Head of caudate nucleus (tissue), 42 donors: Measurements from ENCODE around the gene CCDC122.

Experiments used
- DNase-seq, 42 donors: peaks; one replicate each; pipeline versions ENCODE4 v3.0.0 to v3.0.0-alpha.2; 2020 to 2021; ENCODE audit warnings: mixed read lengths in 7 of 42
- intact Hi-C: fragments of 100-400 bp; cut with DNase I; formaldehyde crosslinking; loops from one replicate; pipeline ENCODE4 v1.15.0; 2022

CCDC122 gene

DNA sequence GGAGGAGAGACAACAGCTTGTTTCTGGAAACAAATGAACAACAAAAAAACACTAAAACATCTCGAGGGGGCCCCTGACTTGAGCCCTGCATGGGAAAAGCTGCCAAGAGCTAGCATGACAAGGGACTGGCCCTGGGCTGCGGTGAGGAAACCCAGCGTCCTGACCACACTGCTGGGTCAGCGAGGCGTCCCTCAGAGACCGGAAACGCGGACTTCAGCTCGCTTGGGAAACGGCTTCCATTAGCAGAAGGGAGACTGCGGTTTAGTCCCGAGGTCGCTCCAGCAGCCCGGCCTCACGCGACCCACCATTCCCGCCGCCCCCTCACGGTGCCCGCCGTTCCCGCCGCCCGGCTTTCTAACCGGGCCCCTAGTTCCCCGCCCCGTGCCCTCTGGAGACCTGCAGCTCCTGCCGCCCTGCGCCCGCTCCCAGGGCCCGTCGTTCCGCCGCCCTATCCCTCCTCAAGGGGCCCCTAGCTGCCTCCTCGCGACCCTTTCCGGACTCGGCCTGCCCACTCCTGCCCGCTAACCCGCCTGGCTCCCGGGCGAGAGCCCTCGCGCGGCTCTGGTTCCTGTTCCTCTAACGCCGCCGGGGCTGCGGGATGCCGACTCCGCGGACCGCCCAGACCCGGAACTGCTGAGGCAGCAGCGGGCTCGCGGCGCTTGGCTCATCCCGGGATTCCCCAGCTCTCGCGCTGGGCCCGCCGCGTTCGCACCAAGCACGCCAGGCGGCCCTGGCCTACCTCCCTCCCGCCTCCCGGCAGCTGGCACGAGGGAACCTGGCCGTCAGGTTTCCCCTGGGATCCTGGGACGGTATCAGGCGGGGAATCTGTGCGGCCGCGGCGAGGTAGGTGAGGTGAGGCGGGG lies at the start of gene CCDC122:
TSS of gene CCDC122 (minus strand) at position 849 of the 863 bp plus-strand sequence. CDS start 10,364 bp downstream, outside the sequence.
- intact Hi-C loops, result loop anchor here (5.0 kb wide), 1 partner anchor 92 kb away; the partner anchor contains the start of gene ENOX1
- DNase-seq, result peak; percentile 52 to 89 (median 76)

DNA sequence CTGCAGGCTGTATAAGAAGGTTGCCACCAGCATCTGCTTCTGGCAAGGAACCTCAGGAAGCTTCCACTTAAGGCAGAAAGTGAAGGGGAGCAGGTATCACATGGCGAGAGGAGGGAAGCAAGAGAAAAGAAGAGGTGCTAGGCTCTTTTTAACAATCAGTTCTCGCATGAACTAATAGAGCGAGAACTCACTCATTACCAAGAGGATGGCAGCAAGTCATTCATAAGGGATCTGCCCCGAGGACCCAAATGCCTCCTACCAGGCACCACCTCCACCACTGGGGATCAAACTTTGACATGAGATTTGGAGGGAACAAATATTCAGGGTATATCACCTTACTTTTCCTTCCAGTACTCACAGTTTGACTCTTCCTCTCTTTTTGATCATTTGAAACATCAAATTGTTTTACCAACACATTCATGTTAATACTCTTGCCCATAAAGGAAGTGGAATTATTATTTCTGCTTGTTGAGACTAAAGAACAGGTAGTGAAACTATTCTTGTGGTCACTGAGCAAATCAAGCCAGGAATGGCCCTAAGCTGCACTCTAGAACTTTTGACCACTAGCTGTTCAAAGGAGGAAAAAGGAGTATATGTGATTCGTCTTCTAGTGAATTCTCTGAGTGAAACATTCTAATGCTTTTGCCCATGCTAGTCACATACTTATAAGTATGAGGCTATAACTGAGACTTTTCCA lies 45.2 kb upstream of the CCDC122 start:
- DNase-seq, result no peak
- intact Hi-C loops, result no loop called here

DNA sequence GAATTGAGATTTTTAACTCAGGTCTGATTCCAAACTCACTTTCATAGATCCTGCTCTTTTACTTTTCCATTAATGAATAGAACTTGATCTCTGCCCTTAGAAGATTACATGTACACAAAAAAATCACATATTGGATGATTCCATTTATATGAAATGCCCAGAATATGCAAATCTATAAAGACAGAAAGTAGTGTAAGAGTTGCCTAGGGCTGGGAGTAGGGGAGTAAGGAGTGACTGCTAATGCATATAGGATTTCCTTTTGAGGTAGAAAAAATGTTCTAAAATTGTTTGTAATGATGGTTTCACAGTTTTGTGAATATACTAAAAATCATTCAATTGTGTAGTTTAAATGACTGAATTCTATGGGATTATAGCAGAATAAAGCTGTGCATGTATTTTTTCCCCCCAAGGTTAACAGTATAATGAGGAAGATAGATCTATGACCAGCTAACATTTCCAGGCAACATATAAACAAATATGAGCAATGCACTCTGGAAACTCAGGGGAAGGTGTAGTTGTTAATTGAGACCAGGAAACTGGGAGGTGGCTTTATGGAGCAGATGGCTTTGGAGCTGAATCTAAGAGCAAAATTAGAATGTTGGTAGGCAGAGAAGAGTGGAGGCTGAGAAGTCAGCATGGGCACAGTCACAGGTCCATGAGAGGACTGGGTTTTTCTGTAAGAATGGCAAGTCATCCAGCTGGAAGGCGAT lies 41.6 kb upstream of the CCDC122 start:
- intact Hi-C loops, result no loop called here
- no peak for DNase-seq

DNA sequence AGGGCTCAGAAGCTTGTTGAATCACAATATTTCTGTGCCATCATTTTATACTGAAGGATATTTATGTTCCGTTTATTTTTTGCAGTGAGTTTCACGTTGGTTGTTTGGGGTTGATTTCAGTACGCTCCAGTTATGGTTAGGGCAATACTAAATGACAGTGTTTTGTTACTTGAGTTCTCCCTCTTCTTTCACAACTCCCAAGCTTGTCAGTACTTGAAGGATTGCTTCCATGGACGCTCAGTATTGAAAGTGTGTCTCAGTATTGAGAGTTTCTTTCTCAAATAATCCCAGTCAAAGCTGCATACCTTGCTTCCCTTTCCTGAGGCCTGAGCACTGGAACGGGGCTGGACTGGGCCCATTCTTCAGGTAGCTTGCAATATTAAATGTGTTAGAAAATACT lies 39.1 kb upstream of the CCDC122 start:
- intact Hi-C loops, result no loop called here
- DNase-seq, result no peak

DNA sequence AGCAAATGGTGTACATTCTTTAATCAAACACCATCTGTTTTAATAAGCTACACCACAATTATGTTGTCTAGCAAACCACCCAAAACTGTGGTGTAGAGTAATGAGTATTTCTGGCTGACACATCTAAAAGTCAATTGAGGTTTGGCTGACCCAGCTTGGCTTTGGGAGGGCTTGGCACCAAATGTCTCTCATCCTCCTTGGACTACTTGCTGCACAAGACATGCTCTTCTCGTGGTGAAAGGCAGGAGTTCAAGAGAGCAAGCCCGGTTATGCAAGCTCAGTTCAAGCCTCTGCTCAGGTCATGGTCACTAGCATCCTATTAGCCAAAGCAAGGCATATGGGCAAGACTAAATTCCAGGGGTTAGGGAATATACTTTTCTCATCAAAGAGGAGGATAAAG lies 37.3 kb upstream of the CCDC122 start:
- DNase-seq, result no peak
- intact Hi-C loops, result no loop called here

DNA sequence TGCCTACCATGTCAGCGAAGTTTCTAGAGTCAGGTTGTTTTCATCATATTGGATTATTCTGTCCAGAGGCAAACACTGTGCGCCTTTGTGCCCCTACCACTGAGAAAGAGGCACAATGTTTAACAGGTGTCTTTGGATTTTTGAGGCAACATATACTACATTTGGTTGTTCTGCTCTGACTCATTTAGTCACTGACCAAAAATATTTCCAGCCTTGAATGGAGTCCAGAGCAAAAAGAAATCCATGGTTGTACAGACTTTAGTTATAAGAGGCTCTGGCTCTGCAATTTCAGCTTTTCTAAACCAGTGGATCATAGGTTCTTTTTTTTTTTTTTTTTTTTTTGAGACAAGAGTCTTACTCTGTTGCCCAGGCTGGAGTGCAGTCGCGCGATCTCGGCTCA lies 35.9 kb upstream of the CCDC122 start:
- intact Hi-C loops, result no loop called here
- DNase-seq, result no peak

DNA sequence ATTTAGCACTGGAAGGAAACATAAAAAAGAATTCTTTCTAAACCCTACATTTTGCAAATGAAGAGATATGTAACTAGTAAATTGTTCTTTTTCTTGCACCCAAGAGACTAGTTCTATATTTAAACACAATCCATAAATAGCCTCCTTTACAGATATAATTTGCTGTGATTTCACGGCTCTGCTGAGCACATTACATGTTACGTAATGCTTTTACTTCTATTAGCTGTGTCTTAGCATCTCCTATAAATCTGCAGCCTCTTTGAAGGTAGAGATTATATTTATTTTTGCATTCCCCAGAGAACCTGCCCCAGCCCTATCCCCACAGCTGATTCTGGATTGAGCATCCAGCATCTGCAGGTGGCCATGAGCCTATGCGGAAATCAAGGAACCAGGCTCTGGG lies 32.3 kb upstream of the CCDC122 start:
- peak in 10 of 42 donors; percentile 8 to 52 (median 17) for DNase-seq
- intact Hi-C loops, result no loop called here

DNA sequence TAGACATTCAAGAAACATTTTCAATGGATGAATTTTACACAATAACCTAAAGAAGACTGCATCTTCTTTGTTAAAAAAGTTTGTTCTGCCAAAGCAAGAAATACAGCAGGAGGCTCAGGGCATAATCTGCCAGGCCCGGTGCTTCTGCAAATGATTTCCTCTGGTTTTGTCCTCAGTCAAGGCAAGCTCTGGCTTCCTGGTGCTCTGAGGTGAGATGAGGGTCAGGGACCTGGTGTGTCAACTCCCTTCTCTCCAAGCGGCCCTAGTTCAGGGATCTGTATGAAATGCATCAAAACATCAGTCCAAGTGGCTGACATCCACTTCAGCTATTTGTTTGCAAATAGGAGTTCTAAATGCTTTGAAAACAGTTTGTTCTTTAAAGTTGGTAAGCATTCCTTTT lies 31.7 kb upstream of the CCDC122 start:
- peak in 2 of 42 donors; percentile 25 to 39 for DNase-seq
- intact Hi-C loops, result no loop called here

DNA sequence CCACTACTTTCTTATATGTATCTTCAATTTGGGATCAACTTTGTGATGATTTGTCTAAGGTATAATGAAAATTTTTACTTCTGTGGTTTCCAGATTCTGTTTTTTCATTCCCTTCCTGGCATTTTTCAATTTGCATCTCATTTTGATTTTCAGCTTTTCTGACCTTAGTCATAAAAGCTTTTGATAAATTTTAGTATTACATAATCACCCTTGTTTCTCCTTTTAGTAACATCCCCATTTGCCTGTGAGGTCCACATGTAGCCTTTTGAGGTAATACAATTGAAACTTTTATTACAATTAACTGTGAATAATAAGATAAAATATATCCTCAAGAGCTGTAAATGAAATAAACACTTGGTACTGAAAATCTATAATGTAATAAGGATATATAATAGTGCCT lies 31.3 kb upstream of the CCDC122 start:
- DNase-seq, result no peak
- intact Hi-C loops, result no loop called here

DNA sequence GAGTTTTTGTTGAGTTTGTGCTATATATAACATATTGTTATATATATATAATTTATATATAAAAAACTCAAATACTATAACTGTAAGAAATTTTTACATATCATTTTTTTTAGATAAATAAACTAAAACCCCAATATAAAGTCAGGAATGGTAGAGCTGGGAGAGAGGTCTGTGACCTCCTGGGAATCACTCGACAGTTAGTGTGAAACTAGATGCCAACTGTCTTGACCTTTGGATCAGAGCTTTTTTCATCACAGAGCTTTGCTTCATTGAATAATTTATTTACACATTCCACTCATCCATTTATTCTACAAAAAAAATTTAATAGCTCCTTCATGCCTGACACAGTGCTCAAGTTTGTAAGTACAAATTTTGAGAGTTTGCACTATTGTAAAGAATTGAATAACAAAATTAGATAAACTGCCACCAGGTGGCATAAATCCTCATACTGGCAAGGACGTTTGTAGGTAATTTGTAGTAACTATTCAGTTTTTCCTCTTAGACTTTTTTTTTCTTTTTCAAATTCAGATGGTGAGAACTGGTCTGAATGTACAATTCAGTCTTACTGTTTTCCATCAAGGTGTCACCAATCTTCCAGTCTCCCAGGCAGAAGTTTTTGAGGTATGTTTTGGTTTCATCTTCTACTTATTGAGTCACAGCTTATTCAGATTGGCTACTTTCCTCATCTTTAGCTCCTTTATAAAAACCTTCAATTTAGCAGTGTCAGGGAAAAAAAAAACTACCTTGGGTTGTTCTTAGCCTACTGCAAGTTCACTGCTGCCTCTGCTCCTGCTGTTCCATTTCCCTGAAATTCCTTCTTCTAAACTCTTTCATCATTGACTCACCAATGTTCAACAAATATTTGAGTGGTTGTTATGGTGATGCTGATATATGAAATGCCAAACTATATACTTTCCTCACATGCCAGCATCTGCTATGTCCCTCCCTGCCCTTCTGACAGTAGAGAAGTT lies 28.9 kb upstream of the CCDC122 start:
- intact Hi-C loops, result loop anchor here (5.0 to 10.0 kb wide), 2 partner anchors 136 to 529 kb away; no protein-coding TSS in a partner anchor

DNA sequence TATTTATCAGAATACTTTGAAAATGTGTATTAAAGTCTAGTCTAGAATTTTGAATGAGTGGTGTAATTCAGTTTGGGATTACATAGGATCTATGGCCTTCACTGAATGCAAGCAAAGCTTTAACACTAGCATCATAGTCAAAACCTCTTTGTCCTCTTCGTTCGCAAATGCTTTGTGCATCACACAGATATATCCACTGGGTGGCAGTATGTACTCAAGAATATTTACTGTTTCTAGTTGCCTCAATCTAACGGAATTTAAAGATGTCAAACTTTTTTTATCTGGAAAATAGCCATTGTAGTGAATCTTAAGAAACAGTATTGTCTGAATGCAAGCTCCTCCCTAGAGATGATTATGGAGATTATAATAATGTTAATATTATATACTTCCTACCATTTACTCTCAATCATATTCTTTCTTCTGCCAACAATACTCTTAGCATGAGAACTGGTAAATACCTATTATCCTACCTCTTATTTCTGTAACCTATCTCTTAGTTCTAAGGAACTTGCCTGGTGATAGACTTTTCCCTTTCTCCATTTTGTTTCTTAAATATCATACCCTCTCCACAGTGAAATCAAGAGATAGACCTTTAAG lies 26.0 kb upstream of the CCDC122 start:
- peak in 25 of 42 donors; percentile 11 to 82 (median 53) for DNase-seq
- intact Hi-C loops, result loop anchor here (5.0 to 10.0 kb wide), 2 partner anchors 139 to 532 kb away; no protein-coding TSS in a partner anchor

More for the DNA sequence above, 28.9 kb upstream of the CCDC122 start:
- DNase-seq, result peak in 13 of 42 donors; percentile 17 to 61 (median 28)

DNA sequence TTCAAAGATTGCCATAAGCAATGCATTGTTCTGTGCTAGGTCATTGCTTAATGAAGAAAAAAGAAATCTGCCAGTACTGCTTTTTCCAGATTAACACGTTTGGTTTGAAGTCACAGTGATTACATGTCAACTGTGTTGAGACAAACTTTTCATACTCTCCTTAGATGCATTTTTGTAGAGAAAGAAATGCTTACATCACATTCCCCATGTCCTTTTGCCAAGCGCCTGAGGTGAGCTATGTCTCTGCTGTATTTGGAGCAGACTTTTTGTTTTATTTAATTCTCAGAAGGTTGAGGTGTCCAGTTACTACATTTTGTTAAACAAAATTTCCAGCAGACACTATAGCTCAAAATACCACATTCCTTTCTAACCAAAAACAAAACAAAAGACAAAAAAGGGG lies 16.4 kb upstream of the CCDC122 start:
- DNase-seq, result no peak
- intact Hi-C loops, result no loop called here

DNA sequence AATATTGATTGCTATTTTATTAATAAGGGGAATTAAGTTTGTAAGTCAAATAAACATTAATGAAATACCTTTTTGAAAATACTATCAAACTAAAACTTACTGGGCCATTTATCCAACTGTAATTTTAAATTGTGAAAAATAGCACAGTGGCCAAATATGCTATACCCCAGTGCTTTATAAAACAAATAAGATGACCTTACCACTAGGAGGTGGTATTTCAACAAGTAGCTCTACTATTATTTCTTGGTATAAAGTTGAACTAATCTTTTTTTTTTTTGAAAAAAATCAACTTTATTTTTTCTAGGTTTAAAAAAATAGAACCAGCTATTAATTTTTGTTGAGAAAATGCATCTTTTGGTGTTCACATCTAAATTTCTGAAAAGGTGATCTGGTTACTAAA lies 14.9 kb upstream of the CCDC122 start:
- intact Hi-C loops, result no loop called here
- no peak for DNase-seq

DNA sequence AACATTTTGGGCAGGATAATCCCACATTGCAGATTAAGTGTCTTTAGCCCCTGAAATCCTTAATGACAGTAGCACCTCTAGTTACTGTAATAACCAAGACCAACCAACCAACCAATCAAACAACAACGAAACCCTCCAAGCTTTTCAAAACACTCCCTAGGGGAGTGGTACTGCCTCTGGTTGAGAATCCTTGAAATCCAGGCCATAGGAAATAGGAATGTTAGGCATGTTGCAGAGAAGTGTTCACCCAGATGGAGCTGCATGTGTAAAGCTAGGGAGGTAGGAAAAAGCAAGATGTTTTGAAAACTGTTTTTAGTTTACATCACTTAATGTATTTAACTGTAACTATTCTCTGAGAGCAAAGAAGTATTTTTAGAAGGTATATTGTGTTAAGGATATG lies 4.7 kb upstream of the CCDC122 start:
- DNase-seq, result no peak
- intact Hi-C loops, result no loop called here

DNA sequence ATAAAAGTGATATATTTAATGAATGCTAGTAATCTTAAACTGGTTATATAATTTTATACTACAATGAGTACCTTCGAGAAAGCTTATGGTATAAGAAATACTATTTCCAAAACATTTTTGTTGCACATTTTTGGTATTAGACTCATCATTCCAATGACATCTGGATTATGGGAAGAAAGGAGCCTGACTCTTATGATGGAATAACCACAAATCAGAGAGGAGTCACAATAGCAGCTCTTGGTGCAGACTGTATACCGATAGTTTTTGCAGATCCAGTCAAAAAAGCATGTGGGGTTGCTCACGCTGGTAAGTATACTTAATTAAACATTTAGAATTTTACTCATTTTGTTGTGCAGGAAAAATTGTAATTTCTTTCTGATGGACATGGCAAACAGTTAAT lies 4.1 kb upstream of the CCDC122 start:
- DNase-seq, result no peak
- intact Hi-C loops, result no loop called here

DNA sequence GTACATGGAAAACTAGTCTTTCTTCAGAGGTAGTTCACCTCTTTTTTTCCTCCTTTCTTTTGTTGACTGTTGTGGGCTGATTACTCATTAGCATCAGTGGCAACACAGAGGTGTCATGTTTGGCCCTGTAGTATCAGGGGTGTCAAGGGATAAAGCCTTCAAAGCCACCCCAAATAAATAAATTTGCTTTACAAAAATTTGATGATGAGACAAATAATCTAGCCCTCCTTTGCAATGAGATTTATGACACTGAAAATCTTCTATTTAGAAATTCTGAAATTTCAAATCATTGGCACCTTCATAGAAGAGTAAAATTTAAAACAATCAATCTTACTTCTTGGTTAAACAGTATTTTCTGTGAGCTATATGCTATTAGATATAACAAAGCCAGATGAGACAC lies 2.0 kb upstream of the CCDC122 start:
- DNase-seq, result no peak
- intact Hi-C loops, result no loop called here

DNA sequence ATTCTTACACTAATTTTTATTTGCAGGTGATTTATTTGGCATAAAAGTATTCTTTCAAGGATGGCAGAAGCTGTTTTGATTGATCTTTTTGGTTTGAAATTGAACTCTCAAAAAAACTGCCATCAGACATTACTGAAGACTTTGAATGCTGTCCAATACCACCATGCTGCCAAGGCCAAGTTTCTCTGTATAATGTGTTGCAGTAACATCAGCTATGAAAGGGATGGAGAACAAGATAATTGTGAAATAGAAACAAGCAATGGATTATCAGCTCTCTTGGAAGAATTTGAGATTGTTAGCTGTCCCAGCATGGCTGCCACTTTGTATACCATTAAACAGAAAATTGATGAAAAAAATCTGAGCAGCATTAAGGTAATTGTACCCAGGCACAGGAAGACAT lies 1.4 kb upstream of the CCDC122 start:
- intact Hi-C loops, result no loop called here
- peak in 17 of 42 donors; percentile 14 to 75 (median 48) for DNase-seq
